ENCODE results near the gene CADPS2.

Gene CADPS2

GRCh38 chr7:122691569-122692235 lies 194.6 kb downstream of the CADPS2 start:
- Histone ChIP-seq H3K27ac (replicated peaks) (no peak overlapping the region), H3K4me3 (replicated peaks; ENCODE audit: insufficient read depth, low read length) (no peak overlapping the region), H3K27me3 (ENCODE audit: insufficient read depth, poor library complexity, severe bottlenecking) (no peaks in the 10 kb centered on the region)
- DNase-seq (ENCODE audit: low read depth in 1 of 2, low spot score in 1 of 2): no peak
- TF ChIP-seq GABPA (IDR thresholded peaks at IDR 0.05; ENCODE audit: low read depth) (no peak), POLR2AphosphoS5 (IDR thresholded peaks at IDR 0.05; ENCODE audit: low read depth) (no peak), SPI1 (IDR thresholded peaks at IDR 0.05; ENCODE audit: borderline replicate concordance, low read depth) (no peak), CTCF (IDR thresholded peaks at IDR 0.05; ENCODE audit: insufficient read depth, low read length) (no peak), REST (IDR thresholded peaks at IDR 0.05; ENCODE audit: insufficient replicate concordance, low read depth) (no peak)

GRCh38 chr7:122689346-122690109 lies 196.7 kb downstream of the CADPS2 start:
- Histone ChIP-seq H3K4me3 (replicated peaks; ENCODE audit: insufficient read depth, low read length) (no peak overlapping the region), H3K27ac (replicated peaks) (no peak overlapping the region), H3K27me3 (ENCODE audit: insufficient read depth, poor library complexity, severe bottlenecking) (no peaks in the 10 kb centered on the region)
- TF ChIP-seq REST (IDR thresholded peaks at IDR 0.05; ENCODE audit: insufficient replicate concordance, low read depth) (no peak), POLR2AphosphoS5 (IDR thresholded peaks at IDR 0.05; ENCODE audit: low read depth) (no peak), CTCF (IDR thresholded peaks at IDR 0.05; ENCODE audit: insufficient read depth, low read length) (no peak), GABPA (IDR thresholded peaks at IDR 0.05; ENCODE audit: low read depth) (no peak), SPI1 (IDR thresholded peaks at IDR 0.05; ENCODE audit: borderline replicate concordance, low read depth) (no peak)
- DNase-seq (ENCODE audit: low read depth in 1 of 2, low spot score in 1 of 2): no peak

GRCh38 chr7:122688400-122688998 lies 197.8 kb downstream of the CADPS2 start:
- no peak for DNase-seq (ENCODE audit: low read depth in 1 of 2, low spot score in 1 of 2)
- no peaks in the 10 kb centered on the region for H3K27me3 ChIP-seq (ENCODE audit: insufficient read depth, poor library complexity, severe bottlenecking)
- no peak for TF ChIP-seq CTCF (IDR thresholded peaks at IDR 0.05; ENCODE audit: insufficient read depth, low read length)
- TF ChIP-seq POLR2AphosphoS5 (IDR thresholded peaks at IDR 0.05; ENCODE audit: low read depth): no peak
- TF ChIP-seq REST (IDR thresholded peaks at IDR 0.05; ENCODE audit: insufficient replicate concordance, low read depth): no peak
- TF ChIP-seq SPI1 (IDR thresholded peaks at IDR 0.05; ENCODE audit: borderline replicate concordance, low read depth): no peak
- no peak for TF ChIP-seq GABPA (IDR thresholded peaks at IDR 0.05; ENCODE audit: low read depth)
- no peak overlapping the region for H3K27ac ChIP-seq (replicated peaks)
- no peak overlapping the region for H3K4me3 ChIP-seq (replicated peaks; ENCODE audit: insufficient read depth, low read length)

All from HL-60 (cell line).